Skin epidermis (tissue), 12 donors: ENCODE results near the gene CCDC85B.

Experiments
- H3K27ac ChIP-seq, 21 experiments: fragments of 200-600 bp; sonication (generic) in 11 of 21; one replicate each; pipeline ENCODE4 v1.5.0; 2020; ENCODE audit warnings: mild to moderate bottlenecking in 3 of 21, inconsistent platforms in 2 of 21, moderate library complexity in 2 of 21
- H3K4me3 ChIP-seq, 7 experiments: fragments of 200-600 bp; sonication (generic) in 2 of 7; one replicate each; pipeline ENCODE4 v1.5.0; 2020; ENCODE audit warnings: inconsistent platforms in 2 of 7, mild to moderate bottlenecking in 2 of 7, moderate library complexity in 1 of 7

The CCDC85B gene

DNA sequence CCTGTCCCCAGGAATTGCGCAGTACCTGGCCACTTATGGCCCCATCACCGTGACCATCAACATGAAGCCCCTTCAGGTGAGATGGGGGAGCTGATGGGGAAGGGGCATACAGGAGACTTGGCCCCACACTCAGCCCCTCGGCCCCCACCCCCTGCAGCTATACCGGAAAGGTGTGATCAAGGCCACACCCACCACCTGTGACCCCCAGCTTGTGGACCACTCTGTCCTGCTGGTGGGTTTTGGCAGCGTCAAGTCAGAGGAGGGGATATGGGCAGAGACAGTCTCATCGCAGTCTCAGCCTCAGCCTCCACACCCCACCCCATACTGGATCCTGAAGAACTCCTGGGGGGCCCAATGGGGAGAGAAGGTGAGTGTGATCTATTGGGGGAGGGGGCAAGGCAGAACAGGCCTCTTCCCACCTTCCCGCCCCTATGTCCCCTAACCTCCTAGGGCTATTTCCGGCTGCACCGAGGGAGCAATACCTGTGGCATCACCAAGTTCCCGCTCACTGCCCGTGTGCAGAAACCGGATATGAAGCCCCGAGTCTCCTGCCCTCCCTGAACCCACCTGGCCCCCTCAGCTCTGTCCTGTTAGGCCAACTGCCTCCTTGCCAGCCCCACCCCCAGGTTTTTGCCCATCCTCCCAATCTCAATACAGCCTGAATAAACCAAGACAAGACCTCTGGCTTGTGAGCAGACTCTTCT, 7.3 kb upstream of the CCDC85B start:
- H3K27ac ChIP-seq, result no peak overlapping the region

DNA sequence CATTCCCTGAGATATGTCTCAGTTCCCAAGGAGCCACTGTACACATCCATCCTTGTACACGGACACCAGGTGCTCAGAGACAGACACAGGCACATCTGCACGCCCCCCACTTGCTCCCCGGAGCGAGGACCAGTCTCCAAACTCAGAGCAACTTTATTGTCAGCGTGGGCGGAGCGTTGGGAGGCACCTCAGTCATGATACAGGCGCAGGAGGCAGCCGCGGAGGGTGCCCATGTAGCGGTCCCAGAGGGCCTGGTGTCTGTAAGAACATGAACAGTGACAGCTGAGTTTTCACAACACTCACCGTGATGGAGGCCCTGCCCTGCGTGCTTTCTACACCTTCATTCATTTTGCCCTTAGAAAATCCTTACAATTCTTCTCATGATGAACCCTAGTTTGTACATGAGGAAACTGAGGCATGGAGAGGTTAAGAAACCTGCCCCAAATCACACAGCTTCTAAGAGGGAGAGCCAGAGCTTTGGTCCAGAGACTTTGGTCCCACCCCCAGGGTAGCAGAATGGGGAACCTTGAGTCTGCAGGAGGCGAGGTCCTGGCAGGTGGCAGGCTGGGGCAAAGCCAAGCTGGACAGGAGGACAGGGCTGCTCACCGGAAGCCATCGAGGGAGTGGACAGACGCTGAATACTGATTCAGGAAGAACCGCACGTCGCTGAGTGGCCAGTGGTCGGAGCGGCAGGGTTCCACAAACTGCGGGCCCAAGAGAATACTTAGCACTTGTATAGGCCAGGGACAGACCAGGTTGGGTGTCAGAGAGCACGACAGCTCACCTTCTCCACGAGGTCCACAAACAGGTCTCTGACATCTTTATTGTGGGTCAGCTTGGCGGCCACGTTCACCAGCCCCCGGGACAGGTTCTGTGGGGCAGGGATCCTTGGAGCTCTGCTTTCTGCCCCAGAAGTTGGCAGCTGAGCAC, 6.4 kb upstream of the CCDC85B start:
- Histone ChIP-seq H3K27ac (no peak overlapping the region), H3K4me3 (no peak overlapping the region)

More for the DNA sequence above, 7.3 kb upstream of the CCDC85B start:
- H3K4me3 ChIP-seq, result no peak overlapping the region

DNA sequence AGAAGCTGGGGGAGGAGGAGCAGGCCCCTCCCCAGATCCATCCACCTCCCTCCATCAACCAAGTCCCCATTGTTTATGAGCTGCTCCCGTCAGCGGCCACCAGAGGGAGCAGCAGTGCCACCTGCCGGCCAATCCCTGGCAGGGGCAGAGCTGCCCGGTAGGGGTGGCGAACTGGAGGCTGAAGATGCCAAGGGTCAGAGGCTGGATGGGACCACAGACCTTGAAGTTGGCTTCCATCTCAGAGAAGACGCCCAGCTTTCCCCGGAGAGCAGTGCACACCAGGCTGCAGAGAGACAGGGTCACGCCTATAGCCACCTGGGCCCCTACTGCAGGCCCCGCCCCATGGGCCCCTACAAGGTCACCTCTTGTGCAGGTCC, 5.8 kb upstream of the CCDC85B start:
- Histone ChIP-seq H3K4me3 (no peak overlapping the region), H3K27ac (no peak overlapping the region)

DNA sequence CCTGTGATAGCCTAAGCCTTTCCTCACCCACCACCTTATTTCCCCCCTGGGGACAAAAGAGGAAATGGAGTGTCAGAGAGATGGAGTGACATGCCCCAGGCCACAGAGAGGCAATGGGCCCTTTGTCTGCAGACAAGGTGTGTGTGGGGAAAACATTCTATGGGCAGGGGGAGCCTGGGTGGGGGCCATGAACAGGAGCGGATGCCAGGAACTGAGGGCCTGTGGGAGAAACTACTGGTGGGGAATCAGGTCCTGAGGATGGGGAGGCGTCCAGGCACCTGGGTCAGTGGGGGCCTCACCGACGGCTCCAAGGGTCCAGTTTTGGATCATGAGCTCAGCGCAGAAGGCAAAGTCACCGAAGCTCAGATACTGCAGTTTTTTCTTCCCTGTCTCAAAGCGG, 5.2 kb upstream of the CCDC85B start:
- H3K27ac ChIP-seq, result no peak overlapping the region

DNA sequence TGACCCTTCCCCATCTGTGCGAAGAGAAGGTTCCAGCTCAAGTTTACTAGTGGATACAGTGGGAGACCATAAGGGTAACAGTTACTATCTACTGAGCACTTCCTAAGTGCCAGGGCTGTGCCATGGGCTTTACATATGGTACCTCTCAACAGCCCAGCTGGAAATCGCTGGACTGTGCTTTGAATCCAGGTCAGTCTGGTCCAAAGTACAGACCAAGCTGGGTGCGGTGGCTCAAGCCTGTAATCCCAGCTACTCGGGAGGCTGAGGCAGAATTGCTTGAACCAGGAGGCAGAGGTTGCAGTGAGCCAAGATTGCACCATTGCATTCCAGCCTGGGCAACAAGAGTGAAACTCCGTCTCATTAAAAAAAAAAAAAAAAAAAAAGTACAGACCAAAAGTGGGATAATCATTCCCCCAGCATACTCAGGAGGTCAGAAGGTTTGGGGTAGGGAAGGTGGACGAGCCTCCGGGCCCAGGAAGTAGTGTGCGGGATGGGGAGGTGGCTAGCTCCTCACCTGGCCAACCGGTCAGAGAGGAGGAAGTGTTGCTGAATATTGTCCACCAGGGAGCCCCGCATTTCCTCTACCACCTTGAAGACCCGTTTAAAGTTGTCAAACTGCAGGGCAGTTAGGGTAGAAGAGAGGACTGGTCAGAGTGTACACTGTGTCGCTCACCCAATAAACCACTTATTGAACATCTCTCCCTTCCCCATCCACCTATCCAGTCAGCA, 4.5 kb upstream of the CCDC85B start:
- H3K4me3 ChIP-seq, result no peak overlapping the region
- H3K27ac ChIP-seq, result no peak overlapping the region

More for the DNA sequence above, 5.2 kb upstream of the CCDC85B start:
- H3K4me3 ChIP-seq, result no peak overlapping the region

DNA sequence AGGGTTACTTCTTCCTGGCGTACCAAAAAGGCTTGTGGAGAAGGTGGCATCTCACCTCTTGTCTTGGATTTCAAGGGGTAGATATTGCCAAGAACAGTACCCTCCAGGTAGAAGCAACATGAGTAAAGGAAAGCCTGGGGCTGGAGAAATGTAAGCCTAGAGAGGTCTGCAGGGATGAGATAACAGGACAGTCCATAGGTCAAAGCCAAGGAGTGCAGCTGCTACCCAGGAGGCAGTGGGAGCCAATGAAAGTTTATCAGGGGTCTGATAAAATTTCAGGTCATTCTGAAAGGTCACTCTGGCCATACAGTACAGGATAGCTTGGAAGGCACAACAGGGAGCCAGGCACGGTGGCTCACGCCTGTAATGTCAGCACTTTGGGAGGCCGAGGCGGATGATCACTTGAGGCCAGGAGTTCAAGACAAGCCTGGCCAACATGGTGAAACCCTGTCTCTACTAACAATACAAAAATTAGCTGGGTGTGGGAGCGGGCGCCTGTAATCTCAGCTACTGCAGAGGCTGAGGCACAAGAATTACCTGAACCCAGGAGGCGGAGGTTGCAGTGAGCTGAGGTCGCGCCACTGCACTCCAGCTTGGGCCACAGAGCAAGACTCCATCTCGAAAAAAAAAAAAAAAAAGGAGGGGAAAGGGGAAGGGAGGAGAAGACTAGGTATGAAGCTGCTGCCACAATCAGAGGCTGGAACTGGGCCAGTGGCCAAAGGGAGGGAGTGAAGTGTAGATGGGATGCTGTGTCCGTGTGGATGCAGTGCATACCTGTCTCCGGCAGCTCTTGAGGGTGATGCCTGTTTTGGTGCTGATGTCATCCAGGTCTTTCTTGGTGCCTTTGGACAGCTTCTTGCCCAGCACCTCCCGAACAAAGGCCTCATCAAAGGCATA, 3.4 kb upstream of the CCDC85B start:
- peak overlapping the region; percentile 47 to 78 (median 63) for H3K4me3 ChIP-seq
- peak overlapping the region in 20 of 21 experiments; percentile 80 to 98 (median 89) for H3K27ac ChIP-seq

DNA sequence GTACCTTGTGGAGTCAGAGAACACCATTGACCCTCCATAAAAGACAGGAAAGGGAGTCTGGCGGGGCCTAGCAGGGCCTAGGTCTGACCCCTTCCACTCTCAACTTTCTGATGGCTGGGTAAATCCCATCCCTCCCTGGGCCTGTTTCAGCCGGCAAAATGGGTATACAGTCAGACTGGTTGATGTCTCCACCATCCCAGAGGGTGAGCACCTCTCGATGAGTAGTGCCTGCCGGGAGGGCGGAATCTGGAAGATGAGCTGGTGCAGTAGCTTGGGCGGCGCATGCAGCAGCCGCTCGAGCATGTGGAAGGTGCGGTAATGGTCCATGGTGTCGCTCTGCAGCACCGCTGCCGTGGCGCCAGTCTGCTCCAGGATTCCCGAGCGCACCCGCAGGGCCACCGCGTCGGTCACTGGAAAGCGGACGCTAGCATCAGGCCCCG, 2.7 kb upstream of the CCDC85B start:
- Histone ChIP-seq H3K4me3 (peak overlapping the region; percentile 47 to 78 (median 63)), H3K27ac (peak overlapping the region; percentile 47 to 98 (median 89))

DNA sequence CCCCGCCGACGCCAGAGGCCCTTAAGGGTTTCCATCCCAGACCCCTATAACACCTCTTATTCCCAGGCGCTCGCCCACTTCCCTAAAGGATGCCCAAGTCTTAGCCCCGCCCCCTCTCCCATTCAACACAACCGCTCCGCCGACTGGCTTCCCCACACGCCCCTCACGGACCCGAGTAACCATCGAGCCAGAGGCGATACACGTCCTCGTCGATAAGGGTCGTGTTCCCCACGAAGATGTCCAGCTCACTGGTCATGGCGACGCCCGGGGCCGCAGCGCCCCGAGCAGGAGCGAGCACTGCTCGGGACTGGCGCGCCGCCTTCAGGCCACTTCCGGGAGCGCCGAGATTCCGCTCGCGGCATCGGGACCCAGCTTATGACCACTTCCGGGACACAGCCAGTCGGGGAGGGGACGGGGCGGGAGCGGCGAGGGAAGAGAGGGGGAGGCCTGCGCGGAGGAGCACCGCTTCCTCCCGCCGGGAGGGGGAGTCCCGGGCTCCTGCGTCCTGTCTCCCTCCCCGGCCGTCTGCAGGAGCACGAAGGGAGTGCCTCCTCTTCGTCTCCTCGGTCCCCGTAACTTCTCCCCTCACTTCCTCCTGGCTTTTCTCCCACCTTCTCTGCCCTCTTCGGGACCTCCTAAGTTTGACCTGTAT, 2.2 kb upstream of the CCDC85B start, which contains the start of gene FIBP:
Gene FIBP, minus strand, starts transcription at position 309 of the 652 bp plus-strand sequence. Its CDS starts 53 bp downstream, at position 256.
- peak within 1 kb of the TSS; percentile 47 to 98 (median 89) for H3K27ac ChIP-seq
- peak within 1 kb of the TSS; percentile 47 to 78 (median 63) for H3K4me3 ChIP-seq

- Histone ChIP-seq H3K27ac (peak overlapping the region; percentile 60 to 98 (median 88)), H3K4me3 (peak overlapping the region; percentile 52 to 78 (median 62))
Observed at GRCh38 chr11:65891219-65892136, 1.0 kb downstream of the CCDC85B start.

DNA sequence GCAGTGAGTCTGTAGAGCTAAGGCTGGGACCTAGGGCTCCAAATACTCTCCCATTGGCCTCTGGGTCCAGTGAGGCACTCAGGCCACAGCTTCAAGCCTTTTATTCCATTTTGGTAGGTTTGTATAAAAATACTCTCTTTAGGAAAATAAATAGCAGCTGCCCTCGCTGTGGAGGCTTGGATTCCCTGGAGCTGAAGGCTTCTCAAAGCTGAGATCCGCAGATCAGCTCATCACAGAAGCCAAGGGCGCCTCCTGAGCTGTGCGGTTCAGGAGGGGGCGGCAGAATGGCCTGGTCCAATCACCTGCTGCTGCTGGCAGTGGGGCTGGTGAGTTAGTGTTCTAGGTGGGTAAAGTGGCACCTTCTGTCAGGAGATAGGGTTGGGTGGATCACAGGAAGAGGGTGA, 1.7 kb downstream of the CCDC85B start:
- Histone ChIP-seq H3K27ac (peak overlapping the region in 19 of 21 experiments; percentile 80 to 98 (median 89)), H3K4me3 (peak overlapping the region; percentile 52 to 78 (median 62))

- Histone ChIP-seq H3K27ac (peak overlapping the region in 18 of 21 experiments; percentile 68 to 98 (median 88)), H3K4me3 (peak overlapping the region in 4 of 7 experiments; percentile 11 to 78 (median 58))
Observed at GRCh38 chr11:65892661-65893317, 2.3 kb downstream of the CCDC85B start.

GRCh38 chr11:65894034-65894591, 3.6 kb downstream of the CCDC85B start:
- H3K4me3 ChIP-seq, result peak overlapping the region in 4 of 7 experiments; percentile 5 to 18 (median 10)
- peak overlapping the region; percentile 40 to 98 (median 83) for H3K27ac ChIP-seq

GRCh38 chr11:65895482-65895981, 5.1 kb downstream of the CCDC85B start:
- no peak overlapping the region for H3K27ac ChIP-seq
- H3K4me3 ChIP-seq, result no peak overlapping the region

DNA sequence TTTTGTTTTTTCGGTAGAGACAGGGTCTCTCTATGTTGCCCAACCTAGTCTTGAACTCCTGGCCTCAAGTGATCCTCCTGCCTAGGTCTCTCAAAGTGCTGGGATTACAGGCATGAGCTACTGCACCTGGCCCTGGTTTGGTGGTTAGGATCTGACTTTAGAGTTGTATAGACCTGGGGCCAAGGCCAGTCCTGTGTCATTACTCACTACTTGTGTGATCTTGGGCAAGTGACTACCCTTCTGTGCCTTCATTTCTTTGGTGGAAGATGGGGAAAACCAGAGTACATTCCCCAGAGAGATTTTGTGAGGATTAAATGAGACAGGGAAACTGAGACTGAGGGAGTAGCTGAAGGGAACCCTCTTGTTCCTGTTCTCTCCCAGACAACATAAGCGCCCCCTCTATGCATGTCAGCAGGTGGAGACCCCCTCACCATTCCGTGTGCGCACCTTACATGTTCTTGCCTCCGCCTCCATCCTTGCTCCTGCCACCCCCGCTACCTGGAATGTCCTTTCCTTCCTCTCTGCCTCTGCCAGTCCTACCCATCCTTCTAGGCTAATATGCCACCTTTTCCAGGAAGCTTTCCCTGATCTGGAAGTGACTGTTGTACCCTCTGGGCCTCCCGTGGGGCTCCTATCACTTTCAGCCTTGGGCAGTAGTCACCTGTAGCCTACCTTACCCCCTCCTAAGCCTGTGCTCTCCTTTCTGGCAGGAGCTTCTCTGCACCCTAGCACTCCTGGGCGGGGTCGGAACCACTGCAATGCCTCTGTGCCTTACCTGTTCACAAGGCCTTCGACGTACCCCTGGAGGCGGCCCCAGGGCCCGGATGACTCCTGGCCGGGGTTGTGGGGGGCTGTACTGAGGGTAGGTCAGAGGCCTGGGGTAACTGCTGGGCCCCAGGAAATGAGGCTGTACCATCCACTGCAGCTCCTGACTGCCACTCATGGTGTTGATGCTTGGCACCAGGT, 5.8 kb downstream of the CCDC85B start:
- peak overlapping the region in 2 of 21 experiments; percentile 6 to 14 for H3K27ac ChIP-seq
- no peak overlapping the region for H3K4me3 ChIP-seq

GRCh38 chr11:65897020-65897471, 6.6 kb downstream of the CCDC85B start:
- Histone ChIP-seq H3K27ac (peak overlapping the region in 2 of 21 experiments; percentile 6 to 14), H3K4me3 (no peak overlapping the region)
